NCI-H446 treated with DMSO at 0.1 percent for 48 hours (cell line): ENCODE measurements around the gene AGAP1.
"Not testable (repeated sequence)": the region's sequence is repeated elsewhere in the genome, so short reads cannot be mapped to it uniquely, and the experiment has no call there.

Source experiments
- DNase-seq: peaks from one replicate; lab custom pipeline; 2025; lab: John Stamatoyannopoulos, UW

Gene AGAP1

GRCh38 chr2:236125541-236125940 lies 631.7 kb downstream of the AGAP1 start:
- no peak for DNase-seq

- no peak for DNase-seq
Observed at GRCh38 chr2:236127010-236127409, 633.2 kb downstream of the AGAP1 start.

- DNase-seq = no peak
Observed at GRCh38 chr2:236128321-236128720, 634.5 kb downstream of the AGAP1 start.

- DNase-seq = no peak
Observed at GRCh38 chr2:236129935-236130334, 636.1 kb downstream of the AGAP1 start.

GRCh38 chr2:236130349-236130998 lies 636.6 kb downstream of the AGAP1 start:
- no peak for DNase-seq

- no peak for DNase-seq
Observed at GRCh38 chr2:236131073-236131692, 637.3 kb downstream of the AGAP1 start.

- no peak for DNase-seq
Observed at GRCh38 chr2:236133410-236134012, 639.7 kb downstream of the AGAP1 start.

GRCh38 chr2:236136538-236136937 lies 642.7 kb downstream of the AGAP1 start:
- no peak for DNase-seq

GRCh38 chr2:236137066-236137465 lies 643.2 kb downstream of the AGAP1 start:
- DNase-seq = no peak

GRCh38 chr2:236141616-236142015 lies 647.8 kb downstream of the AGAP1 start:
- not testable (repeated sequence) for DNase-seq

GRCh38 chr2:236143811-236144210 lies 650.0 kb downstream of the AGAP1 start:
- DNase-seq = no peak

GRCh38 chr2:236146436-236146835 lies 652.6 kb downstream of the AGAP1 start:
- DNase-seq = no peak

GRCh38 chr2:236155406-236155805 lies 661.6 kb downstream of the AGAP1 start:
- no peak for DNase-seq

- DNase-seq = no peak
Observed at GRCh38 chr2:236156095-236156859, 662.4 kb downstream of the AGAP1 start.

- DNase-seq = no peak
Observed at GRCh38 chr2:236156860-236157194, 663.0 kb downstream of the AGAP1 start.

GRCh38 chr2:236157366-236157765 lies 663.5 kb downstream of the AGAP1 start:
- no peak for DNase-seq

GRCh38 chr2:236157815-236158498 lies 664.1 kb downstream of the AGAP1 start:
- DNase-seq = no peak

GRCh38 chr2:236158969-236159777 lies 665.3 kb downstream of the AGAP1 start:
- no peak for DNase-seq

- no peak for DNase-seq
Observed at GRCh38 chr2:236159778-236160170, 665.9 kb downstream of the AGAP1 start.

- DNase-seq = no peak
Observed at GRCh38 chr2:236160366-236161081, 666.7 kb downstream of the AGAP1 start.

GRCh38 chr2:236161082-236161462 lies 667.2 kb downstream of the AGAP1 start:
- DNase-seq = no peak
